Neuronal stem cell (in vitro differentiated cells): ENCODE results near the gene NPPA.

ENCODE experiments used
- DNase-seq: peaks from one replicate; pipeline ENCODE4 v3.0.0-alpha.2; 2013; ENCODE audit warnings: low spot score
- H2AFZ ChIP-seq: one replicate; pipeline ENCODE4 v1.6.1; 2013; ENCODE audit warnings: mild to moderate bottlenecking, low read length, inconsistent platforms
- H2AK5ac ChIP-seq: 2 replicates; pipeline ENCODE4 v1.6.1; 2013; ENCODE audit warnings: low read depth, mild to moderate bottlenecking, inconsistent platforms, low read length, moderate library complexity, mixed read lengths
- H2BK120ac ChIP-seq: 2 replicates; pipeline ENCODE4 v1.6.1; 2013; ENCODE audit warnings: low read depth, mild to moderate bottlenecking, inconsistent platforms, low read length, moderate library complexity, mixed read lengths
- H2BK12ac ChIP-seq: one replicate; pipeline ENCODE4 v1.6.1; 2013; ENCODE audit warnings: low read length, inconsistent platforms
- H2BK15ac ChIP-seq: 2 replicates; pipeline ENCODE4 v1.6.1; 2013; ENCODE audit warnings: mild to moderate bottlenecking, low read length, inconsistent platforms, mixed read lengths
- H2BK5ac ChIP-seq: one replicate; pipeline ENCODE4 v1.6.1; 2013; ENCODE audit warnings: inconsistent platforms, mild to moderate bottlenecking, low read length, moderate library complexity
- H3K14ac ChIP-seq: one replicate; pipeline ENCODE4 v1.6.1; 2013; ENCODE audit warnings: low read length, inconsistent platforms
- H3K18ac ChIP-seq: 2 replicates; pipeline ENCODE4 v1.6.1; 2013; ENCODE audit warnings: low read length, inconsistent platforms
- H3K23ac ChIP-seq: 2 replicates; pipeline ENCODE4 v1.6.1; 2013; ENCODE audit warnings: low read depth, mild to moderate bottlenecking, mixed read lengths, low read length, inconsistent platforms; ENCODE audit not compliant: poor library complexity
- H3K27ac ChIP-seq: replicated peaks from 3 replicates; pipeline ENCODE4 v1.5.1; 2013; ENCODE audit warnings: low read length, inconsistent platforms
- H3K27me3 ChIP-seq, 3 experiments: 2 replicates each; pipeline ENCODE4 v1.6.1; 2013; ENCODE audit warnings: low read length in 3 of 3, mild to moderate bottlenecking in 2 of 3, inconsistent platforms in 1 of 3, low read depth in 1 of 3, mixed read lengths in 1 of 3, moderate library complexity in 1 of 3; ENCODE audit not compliant: control insufficient read depth in 3 of 3, insufficient read depth in 3 of 3
- H3K36me3 ChIP-seq, 2 donors: replicated peaks in 1 of 2; 2 replicates each; pipeline ENCODE4 v1.6.1; 2013; ENCODE audit warnings: low read length in 2 of 2; ENCODE audit not compliant: control insufficient read depth in 2 of 2, insufficient read depth in 2 of 2
- H3K4ac ChIP-seq: 2 replicates; pipeline ENCODE4 v1.6.1; 2013; ENCODE audit warnings: inconsistent platforms, mild to moderate bottlenecking, low read length, moderate library complexity
- H3K4me1 ChIP-seq, 2 donors: 1 replicate in 1 of 2; 2 replicates in 1 of 2; pipeline ENCODE4 v1.6.1; 2013; ENCODE audit warnings: low read length in 2 of 2, low read depth in 1 of 2; ENCODE audit not compliant: control insufficient read depth in 2 of 2, insufficient read depth in 1 of 2
- H3K4me2 ChIP-seq: one replicate; pipeline ENCODE4 v1.6.1; 2013; ENCODE audit warnings: mild to moderate bottlenecking, low read length, inconsistent platforms; ENCODE audit not compliant: insufficient read depth, poor library complexity, severe bottlenecking
- H3K4me3 ChIP-seq, 2 donors: 2 replicates each; pipeline ENCODE4 v1.5.1; 2013; ENCODE audit warnings: low read length in 2 of 2, mild to moderate bottlenecking in 2 of 2, inconsistent platforms in 1 of 2, moderate library complexity in 1 of 2
- H3K79me1 ChIP-seq: one replicate; pipeline ENCODE4 v1.6.1; 2013; ENCODE audit warnings: low read depth, mild to moderate bottlenecking, inconsistent platforms, low read length, moderate library complexity
- H3K9ac ChIP-seq: one replicate; pipeline ENCODE4 v1.6.1; 2013; ENCODE audit warnings: mild to moderate bottlenecking, low read depth, low read length, inconsistent platforms; ENCODE audit not compliant: poor library complexity
- H3K9me3 ChIP-seq, 2 donors: replicated peaks in 1 of 2; 2 replicates each; pipeline versions ENCODE3 to v1.6.1; 2013; ENCODE audit warnings: low read length in 2 of 2, mild to moderate bottlenecking in 2 of 2, inconsistent platforms in 1 of 2, low read depth in 1 of 2, mixed read lengths in 1 of 2, moderate library complexity in 1 of 2; ENCODE audit not compliant: control insufficient read depth in 2 of 2, insufficient read depth in 1 of 2
- H4K8ac ChIP-seq: one replicate; pipeline ENCODE4 v1.6.1; 2013; ENCODE audit warnings: low read depth, mild to moderate bottlenecking, inconsistent platforms, low read length, moderate library complexity
- H4K91ac ChIP-seq: one replicate; pipeline ENCODE4 v1.6.1; 2013; ENCODE audit warnings: low read length, low read depth, mild to moderate bottlenecking, inconsistent platforms; ENCODE audit not compliant: poor library complexity
- WGBS, 2 donors: extraction: QIAGEN DNeasy Blood & Tissue Kit; methylation state at CpG; one replicate each; pipeline ENCODE4 v1.1.7; 2013; ENCODE audit warnings: missing lambda C conversion rate in 2 of 2, mixed read lengths in 1 of 2; ENCODE audit not compliant: insufficient read length in 2 of 2, insufficient replicate concordance in 1 of 2; ENCODE audit errors: extremely low coverage in 2 of 2; 5-methylcytosine and 5-hydroxymethylcytosine counted together

The NPPA gene

DNA sequence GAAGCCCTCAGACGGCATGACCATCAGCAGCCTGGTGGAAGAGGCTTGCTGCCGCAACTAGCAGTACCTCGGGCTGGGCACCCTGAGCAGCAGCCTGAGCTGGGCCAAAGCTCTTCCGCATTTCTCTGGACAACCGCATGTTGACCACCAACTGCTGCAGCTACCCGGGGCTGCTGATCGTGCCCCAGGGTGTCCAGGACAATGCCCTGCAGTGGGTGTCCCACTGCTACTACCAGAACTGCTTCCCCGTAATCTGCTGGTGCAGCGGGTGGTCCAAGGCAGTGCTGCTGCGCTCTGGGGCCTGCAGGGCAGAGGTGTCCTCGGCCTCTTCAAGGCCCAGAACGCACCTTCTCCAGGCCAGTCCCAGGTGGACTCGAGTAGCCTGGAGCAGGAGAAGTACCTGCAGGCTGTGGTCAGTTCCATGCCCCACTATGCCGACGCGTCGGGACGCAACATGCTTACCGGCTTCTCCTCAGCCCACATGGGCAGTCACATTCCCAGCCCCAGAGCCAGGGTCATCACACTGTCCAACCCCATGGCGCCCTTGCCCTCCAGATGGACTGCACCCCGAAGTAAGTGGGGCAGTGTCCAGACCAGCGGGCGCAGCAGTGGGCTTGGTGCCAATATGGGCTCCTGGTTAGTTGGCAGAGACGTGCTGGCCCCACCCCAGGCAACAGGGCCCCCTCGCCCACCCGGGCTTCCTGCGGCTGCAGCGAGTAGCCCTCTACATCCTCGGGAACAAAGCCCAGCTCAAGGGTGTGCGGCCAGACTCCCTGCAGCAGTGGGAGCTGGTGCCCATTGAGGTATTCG lies 30.7 kb upstream of the NPPA start:
- Histone ChIP-seq H3K27me3 (peaks cover 0 to 23% (median 0%) of the 10 kb centered on the region in 3 experiments), H3K4me1 (peaks cover 4 to 6% of the 10 kb centered on the region in 2 donors), H3K23ac (peak overlapping the region; percentile 31), H3K4ac (peak overlapping the region; percentile 11), H2BK120ac (no peak overlapping the region), H3K27ac (no peak overlapping the region), H4K91ac (no peak overlapping the region), H3K79me1 (peaks cover 3% of the 10 kb centered on the region), H3K18ac (peak overlapping the region; percentile 64), H3K4me3 (peak overlapping the region in 1 of 2 donors; percentile 27), H2BK12ac (peak overlapping the region; percentile 22), H2AK5ac (peak overlapping the region; percentile 84), H3K4me2 (no peak overlapping the region), H3K9ac (no peak overlapping the region), H3K36me3 (no peaks in the 10 kb centered on the region), H2AFZ (no peak overlapping the region), H2BK5ac (no peak overlapping the region), H3K9me3 (no peaks in the 10 kb centered on the region), H2BK15ac (no peak overlapping the region), H3K14ac (peak overlapping the region; percentile 82), H4K8ac (peak overlapping the region; percentile 86)
- no CpG with 5 or more reads among the region's 31 CpGs for WGBS, 2 donors
- DNase-seq: no peak

DNA sequence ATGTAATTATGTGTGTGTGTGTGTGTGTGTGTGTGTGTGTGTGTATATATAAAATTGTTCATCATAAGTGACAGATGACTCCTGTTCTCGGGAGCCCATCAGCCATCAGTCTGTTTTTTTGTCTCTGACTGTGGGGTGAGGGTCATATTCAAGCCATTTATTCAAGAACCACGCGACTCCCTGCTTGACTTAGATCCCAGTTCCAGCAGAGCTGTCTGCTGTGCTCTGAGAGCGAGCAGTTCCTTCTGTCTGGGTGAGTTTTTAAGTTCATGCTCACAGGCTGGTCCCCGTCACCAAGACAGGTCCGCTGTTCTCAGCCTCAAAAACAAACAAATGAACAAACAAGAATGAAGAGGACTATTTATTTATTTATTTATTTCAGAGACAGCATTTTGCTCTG lies 29.5 kb upstream of the NPPA start:
- Histone ChIP-seq H3K9ac (no peak overlapping the region), H3K4me2 (no peak overlapping the region), H3K18ac (no peak overlapping the region), H4K8ac (no peak overlapping the region), H2BK12ac (no peak overlapping the region), H4K91ac (no peak overlapping the region), H2BK15ac (no peak overlapping the region), H3K36me3 (no peaks in the 10 kb centered on the region), H3K4ac (no peak overlapping the region), H3K27ac (no peak overlapping the region), H3K4me3 (no peak overlapping the region), H3K4me1 (peaks cover 0 to 4% of the 10 kb centered on the region in 2 donors), H3K27me3 (peaks cover 0 to 22% (median 0%) of the 10 kb centered on the region in 3 experiments), H3K14ac (no peak overlapping the region), H2AFZ (no peak overlapping the region), H3K9me3 (no peaks in the 10 kb centered on the region), H2BK5ac (no peak overlapping the region), H3K79me1 (peaks cover 3% of the 10 kb centered on the region), H3K23ac (no peak overlapping the region), H2BK120ac (no peak overlapping the region), H2AK5ac (no peak overlapping the region)
- no peak for DNase-seq
- no CpG with 5 or more reads among the region's 6 CpGs for WGBS, 2 donors

- Histone ChIP-seq H3K27ac (no peak overlapping the region), H2AK5ac (no peak overlapping the region), H2BK5ac (peak overlapping the region; percentile 82), H2BK120ac (no peak overlapping the region), H2AFZ (no peak overlapping the region), H3K36me3 (no peaks in the 10 kb centered on the region), H4K91ac (no peak overlapping the region), H3K79me1 (peaks cover 3% of the 10 kb centered on the region), H3K18ac (no peak overlapping the region), H3K4me3 (no peak overlapping the region), H2BK12ac (peak overlapping the region; percentile 16), H3K14ac (no peak overlapping the region), H3K4me2 (no peak overlapping the region), H3K4ac (no peak overlapping the region), H3K9ac (no peak overlapping the region), H3K4me1 (no peaks in the 10 kb centered on the region), H2BK15ac (no peak overlapping the region), H3K9me3 (no peaks in the 10 kb centered on the region), H3K27me3 (peaks cover 0 to 18% (median 0%) of the 10 kb centered on the region in 3 experiments), H3K23ac (no peak overlapping the region), H4K8ac (no peak overlapping the region)
- no peak for DNase-seq
- no CpG with 5 or more reads among the region's 10 CpGs for whole genome bisulfite sequencing, 2 donors
These were observed 27.5 kb upstream of the NPPA start for GRCh38 chr1:11875094-11875493.

- Histone ChIP-seq H3K4me1 (no peaks in the 10 kb centered on the region), H2AFZ (no peak overlapping the region), H2BK5ac (no peak overlapping the region), H3K23ac (no peak overlapping the region), H2BK120ac (no peak overlapping the region), H3K9ac (peak overlapping the region; percentile 70), H3K79me1 (peaks cover 3% of the 10 kb centered on the region), H4K91ac (no peak overlapping the region), H3K27ac (no peak overlapping the region), H3K36me3 (no peaks in the 10 kb centered on the region), H3K18ac (no peak overlapping the region), H4K8ac (peak overlapping the region; percentile 23), H2BK15ac (no peak overlapping the region), H2AK5ac (no peak overlapping the region), H3K4me3 (no peak overlapping the region), H3K9me3 (no peaks in the 10 kb centered on the region), H3K4me2 (no peak overlapping the region), H2BK12ac (peak overlapping the region; percentile 16), H3K4ac (no peak overlapping the region), H3K27me3 (peaks cover 0 to 18% (median 0%) of the 10 kb centered on the region in 3 experiments), H3K14ac (peak overlapping the region; percentile 82)
- no CpG with 5 or more reads among the region's 6 CpGs for WGBS, 2 donors
- DNase-seq: no peak
These were observed 27.0 kb upstream of the NPPA start for GRCh38 chr1:11874624-11875023.
